Fibroblast of the aortic adventitia (primary cell): ENCODE data around the gene HAGH. TPM values are rescaled to one million over a fixed set of nuclear protein-coding genes. Genes with fewer than 3 reads are reported as not detected.
"Not testable (repeated sequence)": the region's sequence is repeated elsewhere in the genome, so short reads cannot be mapped to it uniquely, and the experiment has no call there.

Source experiments
- DNase-seq: peaks from one replicate; pipeline ENCODE4 v3.0.0-alpha.2; 2010; ENCODE audit warnings: low read depth
- H3K4me3 ChIP-seq: 2 replicates; pipeline ENCODE4 v1.5.1; 2011; ENCODE audit warnings: low read depth, mild to moderate bottlenecking, control low read depth, low read length, moderate library complexity
- total RNA-seq: library from RNA; depleted of rRNA; stranded (reverse); fragments of >200 nt; gene quantifications from 2 replicates; pipeline ENCODE4 v1.2.3, GENCODE V29; 2012; ENCODE audit warnings: low replicate concordance
- TF ChIP-seq, protein P1 (sequence below): IDR thresholded peaks from 2 replicates; pipeline ENCODE4 v1.5.1; 2011; ENCODE audit warnings: mild to moderate bottlenecking, low read length, control low read depth, inconsistent platforms; ENCODE audit not compliant: insufficient read depth

HAGH gene
- total RNA-seq, 1 donor = 21.9 TPM

DNA sequence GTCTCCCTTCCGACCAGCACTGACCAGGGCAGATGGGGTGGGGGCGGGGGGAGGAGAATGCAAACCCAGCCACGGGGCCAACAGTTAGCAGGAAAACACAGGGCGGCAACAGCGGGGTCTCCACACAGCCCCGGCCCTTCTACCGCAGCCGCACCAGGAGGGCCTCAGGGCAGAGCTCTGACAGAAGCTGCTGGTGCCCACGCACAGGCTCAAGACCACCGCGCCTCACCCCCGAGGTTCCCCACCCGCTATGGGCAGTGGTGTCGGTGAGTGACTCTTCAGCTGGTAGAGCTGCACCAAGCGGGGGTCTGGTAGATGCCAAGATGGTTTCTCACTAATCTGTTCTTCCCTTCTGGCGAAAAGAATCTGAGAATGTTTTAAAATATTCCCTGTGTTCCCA, 16.1 kb downstream of the HAGH start:
- TF ChIP-seq, protein P1, sequence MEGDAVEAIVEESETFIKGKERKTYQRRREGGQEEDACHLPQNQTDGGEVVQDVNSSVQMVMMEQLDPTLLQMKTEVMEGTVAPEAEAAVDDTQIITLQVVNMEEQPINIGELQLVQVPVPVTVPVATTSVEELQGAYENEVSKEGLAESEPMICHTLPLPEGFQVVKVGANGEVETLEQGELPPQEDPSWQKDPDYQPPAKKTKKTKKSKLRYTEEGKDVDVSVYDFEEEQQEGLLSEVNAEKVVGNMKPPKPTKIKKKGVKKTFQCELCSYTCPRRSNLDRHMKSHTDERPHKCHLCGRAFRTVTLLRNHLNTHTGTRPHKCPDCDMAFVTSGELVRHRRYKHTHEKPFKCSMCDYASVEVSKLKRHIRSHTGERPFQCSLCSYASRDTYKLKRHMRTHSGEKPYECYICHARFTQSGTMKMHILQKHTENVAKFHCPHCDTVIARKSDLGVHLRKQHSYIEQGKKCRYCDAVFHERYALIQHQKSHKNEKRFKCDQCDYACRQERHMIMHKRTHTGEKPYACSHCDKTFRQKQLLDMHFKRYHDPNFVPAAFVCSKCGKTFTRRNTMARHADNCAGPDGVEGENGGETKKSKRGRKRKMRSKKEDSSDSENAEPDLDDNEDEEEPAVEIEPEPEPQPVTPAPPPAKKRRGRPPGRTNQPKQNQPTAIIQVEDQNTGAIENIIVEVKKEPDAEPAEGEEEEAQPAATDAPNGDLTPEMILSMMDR = no peak
- no peak for DNase-seq
- no peak overlapping the region for H3K4me3 ChIP-seq

DNA sequence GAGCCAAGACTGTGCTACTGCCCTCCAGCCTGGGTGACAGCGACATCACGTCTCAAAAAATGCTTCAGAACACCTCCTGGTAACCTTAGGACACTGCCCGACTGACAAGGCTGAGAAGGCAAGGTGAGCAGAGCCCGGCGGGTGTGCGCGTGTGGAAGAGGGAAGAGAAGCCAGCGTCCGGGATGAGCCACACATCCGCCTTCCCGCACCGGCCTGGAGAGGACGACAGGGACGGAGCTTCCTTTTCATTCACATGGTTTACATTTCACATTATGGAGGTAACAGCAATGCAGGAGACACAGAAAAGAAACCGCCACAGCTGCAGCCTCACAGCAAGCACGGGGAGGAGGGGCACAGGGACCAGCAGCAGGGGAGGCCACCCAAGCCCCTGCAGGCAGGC, 16.5 kb downstream of the HAGH start:
- H3K4me3 ChIP-seq = no peak overlapping the region
- TF ChIP-seq, protein P1 = no peak
- no peak for DNase-seq

DNA sequence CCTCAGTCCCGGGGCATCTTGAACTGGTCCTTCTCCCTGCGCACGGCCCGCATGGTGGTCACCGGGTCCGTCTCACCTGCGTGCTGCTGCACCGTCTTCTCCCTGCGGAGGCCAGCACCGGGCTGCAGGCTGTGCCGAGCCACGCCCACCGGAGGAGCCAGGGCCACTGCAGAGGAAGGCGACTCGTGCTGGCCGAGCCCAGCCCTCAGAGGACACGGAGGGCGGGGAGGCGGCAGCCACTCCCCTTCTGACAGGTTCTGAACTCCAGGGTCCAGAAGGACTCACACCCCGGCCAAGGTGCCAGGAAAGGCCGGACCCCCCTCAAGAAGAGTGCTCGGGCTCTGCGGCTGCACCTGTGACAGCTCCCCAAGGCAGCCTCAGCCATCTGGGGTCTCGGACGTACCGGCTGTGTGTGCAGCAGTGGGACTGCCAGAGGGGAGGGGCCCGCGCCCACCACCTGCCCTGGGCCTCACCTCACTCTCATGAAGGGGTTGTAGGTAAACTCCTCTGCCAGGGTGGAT, 17.3 kb downstream of the HAGH start:
- no peak for DNase-seq

DNA sequence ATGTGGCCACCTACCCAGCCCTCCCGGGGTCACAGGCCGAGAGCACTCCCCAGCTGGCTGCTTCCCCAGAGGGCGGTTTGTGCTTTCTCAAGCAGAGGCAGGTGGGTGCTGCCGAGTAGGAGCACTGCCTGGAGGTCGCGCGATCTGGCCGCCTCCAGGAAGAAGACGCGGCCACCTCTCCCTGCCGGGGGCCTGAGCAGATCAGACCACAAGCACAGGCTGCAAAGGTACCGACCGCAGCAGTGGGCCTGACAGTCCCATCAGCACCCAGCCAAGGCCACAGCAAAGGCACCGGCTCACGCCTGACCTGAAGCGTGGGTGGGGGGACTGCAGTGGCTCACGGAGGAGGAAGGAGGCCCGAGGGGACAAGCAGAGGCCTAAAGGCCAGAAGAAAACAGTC, 17.9 kb downstream of the HAGH start:
- TF ChIP-seq, protein P1 = no peak
- no peak overlapping the region for H3K4me3 ChIP-seq
- DNase-seq = no peak

More for the DNA sequence above, 17.3 kb downstream of the HAGH start:
- TF ChIP-seq, protein P1 = no peak
- no peak overlapping the region for H3K4me3 ChIP-seq

DNA sequence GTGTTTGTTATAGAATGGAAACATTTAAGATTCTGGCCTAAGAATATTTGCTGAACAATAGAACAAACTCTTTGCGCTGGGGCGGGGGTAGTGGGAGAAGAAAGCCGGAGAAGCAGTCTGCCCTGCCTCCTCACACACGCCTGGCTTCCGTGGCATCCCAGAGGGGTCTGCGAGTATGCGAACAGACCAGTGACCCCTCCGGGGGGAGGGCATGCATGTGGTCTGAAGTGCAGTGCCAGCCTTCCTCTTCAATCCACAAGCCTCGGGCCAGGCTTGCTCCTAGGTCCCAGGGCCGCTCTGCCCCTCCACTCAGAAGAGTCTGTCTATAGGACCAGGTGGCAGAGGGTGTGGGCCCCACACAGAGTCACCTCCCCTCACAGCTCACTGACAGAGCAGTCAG, 19.0 kb downstream of the HAGH start:
- no peak for DNase-seq
- no peak overlapping the region for H3K4me3 ChIP-seq
- TF ChIP-seq, protein P1 = no peak

DNA sequence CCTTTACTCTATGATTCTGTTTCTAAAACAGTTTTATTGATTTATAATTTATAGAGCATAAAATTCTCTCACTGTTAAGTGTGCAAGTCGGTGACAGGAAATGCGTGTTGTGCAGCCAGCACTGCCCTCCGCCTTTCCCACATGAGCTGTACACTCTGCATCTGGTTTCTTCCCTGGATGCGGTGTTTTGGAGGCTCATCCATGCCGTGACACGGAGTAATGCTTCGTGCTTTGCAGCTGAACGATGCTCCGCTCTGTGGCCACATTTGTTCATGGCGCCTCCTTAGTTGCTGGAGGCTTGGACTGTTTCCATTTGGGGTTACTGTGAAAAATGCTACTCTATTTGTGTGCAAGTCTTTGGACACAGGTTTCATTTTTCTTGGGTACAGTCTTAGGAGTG, 25.9 kb downstream of the HAGH start:
- TF ChIP-seq, protein P1 = no peak
- DNase-seq = no peak
- no peak overlapping the region for H3K4me3 ChIP-seq

DNA sequence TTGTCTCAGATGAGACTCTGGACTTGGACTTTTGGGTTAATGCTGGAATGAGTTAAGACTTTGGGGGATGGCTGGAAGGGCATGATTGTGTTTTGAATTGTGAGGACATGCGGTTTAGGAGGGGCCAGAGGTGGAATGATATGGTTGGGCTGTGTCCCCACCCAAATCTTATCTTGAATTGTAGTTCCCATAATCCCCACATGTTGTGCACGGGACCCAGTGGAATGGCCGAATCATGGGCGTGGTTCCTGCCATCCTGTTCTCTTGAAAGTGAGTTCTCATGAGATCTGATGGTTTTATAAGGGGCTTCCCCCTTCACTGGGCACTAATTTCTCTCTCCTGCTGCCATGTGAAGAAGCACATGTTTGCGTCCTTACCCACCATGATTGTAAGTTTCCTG, 27.4 kb downstream of the HAGH start:
- DNase-seq, H3K4me3 ChIP-seq: not testable (repeated sequence)
